Neural progenitor cell (in vitro differentiated cells): ENCODE results near the gene CPO.

ENCODE experiments used
- CTCF ChIP-seq: fragments of 200-600 bp; sonication (generic); IDR thresholded peaks from 2 replicates; pipeline ENCODE4 v1.5.1; 2017; ENCODE audit warnings: antibody characterized with exemption, mild to moderate bottlenecking
- EZH2phosphoT487 ChIP-seq: fragments of 200-600 bp; sonication (generic); IDR thresholded peaks from 2 replicates; pipeline ENCODE4 v1.6.1; 2017; ENCODE audit warnings: antibody characterized with exemption

- TF ChIP-seq CTCF (no peak), EZH2phosphoT487 (no peak)
Observed at GRCh38 chr2:207012461-207012860, 73.1 kb downstream of the CPO start.
